ENCODE measurements around the gene TAAR2.

DNA sequence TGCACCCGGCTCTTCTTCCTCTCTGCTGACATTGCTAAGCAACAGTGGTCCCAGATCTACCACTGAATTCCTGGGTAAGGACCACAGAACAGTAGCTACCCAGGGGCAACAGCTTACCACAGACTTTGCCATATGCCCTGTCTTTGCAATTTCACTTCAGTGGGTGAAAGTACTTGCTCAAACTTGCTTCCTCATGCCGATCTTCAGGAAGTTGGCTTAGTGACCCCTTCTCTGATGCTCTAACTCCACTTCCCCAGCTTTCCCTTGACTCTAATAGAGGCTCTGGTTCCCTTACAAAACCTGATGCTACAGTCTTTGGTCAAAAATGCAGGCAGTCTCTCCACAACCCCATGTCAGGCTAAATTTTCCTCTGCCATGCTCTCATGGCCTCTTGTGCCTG is 31.2 kb downstream of the TAAR2 start:
- TF ChIP-seq HOXC10 (CRISPR knock-in tag; IDR thresholded peaks at IDR 0.05) (no peak), TRIM28 (IDR thresholded peaks at IDR 0.05; ENCODE audit: borderline replicate concordance, low read length) (no peak), ZNF266 (tag by site-specific recombination; IDR thresholded peaks at IDR 0.05; ENCODE audit: low read depth) (no peak), ZFP3 (tag by site-specific recombination; IDR thresholded peaks at IDR 0.05; ENCODE audit: low read depth) (no peak)
- TF ChIP-seq, protein P1, sequence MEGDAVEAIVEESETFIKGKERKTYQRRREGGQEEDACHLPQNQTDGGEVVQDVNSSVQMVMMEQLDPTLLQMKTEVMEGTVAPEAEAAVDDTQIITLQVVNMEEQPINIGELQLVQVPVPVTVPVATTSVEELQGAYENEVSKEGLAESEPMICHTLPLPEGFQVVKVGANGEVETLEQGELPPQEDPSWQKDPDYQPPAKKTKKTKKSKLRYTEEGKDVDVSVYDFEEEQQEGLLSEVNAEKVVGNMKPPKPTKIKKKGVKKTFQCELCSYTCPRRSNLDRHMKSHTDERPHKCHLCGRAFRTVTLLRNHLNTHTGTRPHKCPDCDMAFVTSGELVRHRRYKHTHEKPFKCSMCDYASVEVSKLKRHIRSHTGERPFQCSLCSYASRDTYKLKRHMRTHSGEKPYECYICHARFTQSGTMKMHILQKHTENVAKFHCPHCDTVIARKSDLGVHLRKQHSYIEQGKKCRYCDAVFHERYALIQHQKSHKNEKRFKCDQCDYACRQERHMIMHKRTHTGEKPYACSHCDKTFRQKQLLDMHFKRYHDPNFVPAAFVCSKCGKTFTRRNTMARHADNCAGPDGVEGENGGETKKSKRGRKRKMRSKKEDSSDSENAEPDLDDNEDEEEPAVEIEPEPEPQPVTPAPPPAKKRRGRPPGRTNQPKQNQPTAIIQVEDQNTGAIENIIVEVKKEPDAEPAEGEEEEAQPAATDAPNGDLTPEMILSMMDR (tag by site-specific recombination; IDR thresholded peaks at IDR 0.05), result no peak
